K562 (cell line): ENCODE results near the gene SGMS1. TPM values are rescaled to one million over a fixed set of nuclear protein-coding genes. Genes with fewer than 3 reads are reported as not detected.

Source experiments
- ATAC-seq: fragments of 200-7000 bp; cut with Tn5 transposase; 3 replicates; pipeline ENCODE4 v1.9.1; 2020; ENCODE audit warnings: moderate library complexity
- BruUV-seq: library from RNA; stranded (reverse); fragments of 400-500 nt; replicated peaks from 2 replicates; lab custom pipeline; 2021; lab: Mats Ljungman, UMichigan
- CTCF ChIA-PET: fragments of 300-600 bp; formaldehyde crosslinking; extraction: SDS; loops from one replicate; lab custom pipeline; 2021; ENCODE audit warnings: low intra/inter-chr PET ratio; lab: Yijun Ruan, JAX
- POLR2A ChIA-PET: fragments of 300-600, 350-650 bp; sonication (Branson Sonifier 250); formaldehyde crosslinking; extraction: SDS; loops from one replicate; lab custom pipeline; 2021; ENCODE audit warnings: antibody characterized with exemption, inconsistent platforms; lab: Yijun Ruan, JAX
- DNase-seq, 4 experiments: peaks; one replicate each; pipeline versions ENCODE4 v3.0.0 to v3.0.0-alpha.2; 2011 to 2018; ENCODE audit warnings: low spot score in 3 of 4, mixed read lengths in 3 of 4; ENCODE audit errors: extremely low read depth in 1 of 4
- FAIRE-seq: peaks from 2 replicates; lab custom pipeline; 2011; peaks lifted over from hg19 to GRCh38; lab: Jason Lieb, UNC
- H2AFZ ChIP-seq: 2 replicates; pipeline ENCODE4 v1.6.0; 2011; ENCODE audit warnings: low read depth, low read length, control low read depth, inconsistent platforms
- H3K27ac ChIP-seq: fragments of 200-600 bp; 3 replicates; pipeline ENCODE4 v1.8.0; 2011; ENCODE audit warnings: low read depth, mild to moderate bottlenecking, control low read depth, inconsistent platforms, low read length, moderate library complexity, mixed read lengths; ENCODE audit errors: extremely low read depth
- H3K27me3 ChIP-seq, 2 experiments: fragments of 300-600 bp in 1 of 2; 2 replicates in 1 of 2; 3 replicates in 1 of 2; pipeline versions ENCODE4 v1.6.0 to v1.8.0; 2011; ENCODE audit warnings: inconsistent platforms in 2 of 2, low read length in 2 of 2, mild to moderate bottlenecking in 1 of 2, mixed read lengths in 1 of 2, moderate library complexity in 1 of 2; ENCODE audit not compliant: control insufficient read depth in 2 of 2, insufficient read depth in 2 of 2
- H3K36me3 ChIP-seq: fragments of 300-600 bp; 3 replicates; pipeline ENCODE4 v1.8.0; 2011; ENCODE audit warnings: mild to moderate bottlenecking, low read length, inconsistent platforms; ENCODE audit not compliant: control insufficient read depth, insufficient read depth
- H3K4me1 ChIP-seq, 2 experiments: fragments of 200-600 bp in 1 of 2; replicated peaks in 1 of 2; 2 replicates in 1 of 2; 3 replicates in 1 of 2; pipeline versions ENCODE4 v1.5.1 to v1.8.0; 2011; ENCODE audit warnings: inconsistent platforms in 2 of 2, low read length in 2 of 2, mild to moderate bottlenecking in 1 of 2, mixed read lengths in 1 of 2, moderate library complexity in 1 of 2; ENCODE audit not compliant: control insufficient read depth in 2 of 2, insufficient read depth in 2 of 2
- H3K4me2 ChIP-seq: 2 replicates; pipeline ENCODE4 v1.6.1; 2011; ENCODE audit warnings: low read length, control low read depth, inconsistent platforms, mixed read lengths; ENCODE audit not compliant: insufficient read depth
- H3K4me3 ChIP-seq: fragments of 200-600 bp; sonication (generic), shearing (Covaris generic); 2 replicates; pipeline ENCODE4 v1.5.1; 2016; ENCODE audit warnings: control low read depth, inconsistent platforms
- H3K79me2 ChIP-seq: fragments of 200-600 bp; 3 replicates; pipeline ENCODE4 v1.8.0; 2011; ENCODE audit warnings: low read length, inconsistent platforms; ENCODE audit not compliant: control insufficient read depth, insufficient read depth
- H3K9ac ChIP-seq, 2 experiments: 2 replicates each; pipeline versions ENCODE4 v1.6.0 to v1.6.1; 2011; ENCODE audit warnings: low read depth in 2 of 2, low read length in 2 of 2, control low read depth in 1 of 2, inconsistent platforms in 1 of 2, mild to moderate bottlenecking in 1 of 2, mixed read lengths in 1 of 2; ENCODE audit not compliant: insufficient read depth in 1 of 2
- H3K9me1 ChIP-seq: one replicate; pipeline ENCODE4 v1.6.0; 2011; ENCODE audit warnings: inconsistent platforms, mild to moderate bottlenecking, low read length, moderate library complexity; ENCODE audit not compliant: control insufficient read depth, insufficient read depth
- H3K9me3 ChIP-seq: replicated peaks from 2 replicates; pipeline ENCODE4 v1.5.1; 2011; ENCODE audit warnings: low read depth, low read length, inconsistent platforms; ENCODE audit not compliant: control insufficient read depth, insufficient read depth
- H4K20me1 ChIP-seq: replicated peaks from 2 replicates; pipeline ENCODE4 v1.6.1; 2011; ENCODE audit warnings: low read length, inconsistent platforms, mixed read lengths; ENCODE audit not compliant: control insufficient read depth, insufficient read depth
- ARID2 ChIP-seq: fragments of 450-650 bp; IDR thresholded peaks from 2 replicates; pipeline ENCODE4 v1.6.1; 2017; ENCODE audit warnings: antibody characterized with exemption, mild to moderate bottlenecking
- CGGBP1 ChIP-seq: fragments of 250-450 bp; sonication (Bioruptor Pico); IDR thresholded peaks from 2 replicates; pipeline ENCODE4 v1.9.0; 2021; ENCODE audit warnings: mild to moderate bottlenecking
- HDAC8 ChIP-seq: fragments of 450-650 bp; IDR thresholded peaks from 2 replicates; pipeline ENCODE4 v1.6.1; 2016; ENCODE audit warnings: mild to moderate bottlenecking, missing genetic modification characterization, moderate library complexity, missing compliant biosample characterization
- HINFP ChIP-seq: fragments of 450-650 bp; conservative IDR thresholded peaks from 2 replicates; pipeline ENCODE4 v1.6.1; 2016; ENCODE audit warnings: missing genetic modification characterization, low read depth, mild to moderate bottlenecking, control low read depth, missing compliant biosample characterization
- MECOM ChIP-seq: fragments of 250-450 bp; sonication (Bioruptor Pico); IDR thresholded peaks from 2 replicates; pipeline ENCODE4 v1.8.0; 2022; ENCODE audit warnings: inconsistent platforms
- PCBP2 ChIP-seq: fragments of 200-400 bp; formaldehyde crosslinking; IDR thresholded peaks from 2 replicates; pipeline ENCODE4 v1.6.1; 2018; ENCODE audit warnings: low read length, low read depth, mild to moderate bottlenecking, moderate library complexity; ENCODE audit not compliant: poor library complexity, severe bottlenecking
- PHF8 ChIP-seq: fragments of 200-600 bp; sonication (generic); IDR thresholded peaks from 2 replicates; pipeline ENCODE4 v1.6.1; 2012; ENCODE audit warnings: mixed run types, mild to moderate bottlenecking, inconsistent platforms, low read length, moderate library complexity, borderline replicate concordance
- RERE ChIP-seq: sonication (generic); formaldehyde crosslinking; IDR thresholded peaks from 2 replicates; pipeline ENCODE4 v1.8.0; 2023; ENCODE audit warnings: missing genetic modification reagents, mild to moderate bottlenecking, borderline replicate concordance
- RHOXF2B ChIP-seq: fragments of 250-450 bp; sonication (Bioruptor Pico); conservative IDR thresholded peaks from 2 replicates; pipeline ENCODE4 v1.5.1; 2021
- STAG1 ChIP-seq: sonication (generic); formaldehyde crosslinking; IDR thresholded peaks from 2 replicates; pipeline ENCODE4 v1.5.0; 2020; ENCODE audit warnings: missing genetic modification reagents, borderline replicate concordance
- ZBTB7A ChIP-seq: IDR thresholded peaks from 2 replicates; pipeline ENCODE4 v1.6.1; 2011; ENCODE audit warnings: low read depth, mild to moderate bottlenecking, low read length, moderate library complexity, borderline replicate concordance; ENCODE audit not compliant: control insufficient read depth
- ZNF444 ChIP-seq: fragments of 250-450 bp; sonication (Bioruptor Pico); IDR thresholded peaks from 2 replicates; pipeline ENCODE4 v1.4.0; 2020; ENCODE audit warnings: mild to moderate bottlenecking, moderate library complexity
- WGBS: fragments of 100-300 bp; shearing (Covaris generic); methylation state at CpG from one replicate; pipeline ENCODE4 v1.1.6; 2016; ENCODE audit warnings: low coverage, mixed read lengths; ENCODE audit not compliant: insufficient coverage; ENCODE audit errors: missing lambda C conversion rate; 5-methylcytosine and 5-hydroxymethylcytosine counted together
- in situ Hi-C: fragments of 300-500 bp; cut with MboI; formaldehyde crosslinking; loops from 4 replicates; pipeline ENCODE4 v1.15.0; 2018; ENCODE audit warnings: inconsistent platforms, mixed read lengths
- intact Hi-C: fragments of 100-400 bp; cut with micrococcal nuclease; formaldehyde crosslinking; loops from 2 replicates; pipeline ENCODE4 v1.14.2; 2022
- polyA plus RNA-seq, 8 experiments: library from polyadenylated mRNA; depleted of rRNA in 4 of 8; stranded (reverse) in 5 of 8; unstranded in 3 of 8; fragments of >200 nt; fragmentation: Nextera tagmentation in 2 of 8; fragmentation: Illumina TruSeq in 1 of 8; extraction: Ambion mirVana in 2 of 8; extraction: Trizol in 1 of 8; gene quantifications; 2 replicates each; pipeline versions ENCODE4 v1.2.1 to v1.2.3, GENCODE V29; 2011 to 2014; ENCODE audit warnings: inconsistent platforms in 1 of 8, missing spikeins in 1 of 8
- total RNA-seq, 7 experiments: library from RNA; depleted of rRNA in 6 of 7; stranded (reverse); fragments of >200 nt in 6 of 7; fragmentation: Illumina TruSeq in 2 of 7; extraction: Trizol in 2 of 7; gene quantifications; 2 replicates each; pipeline versions ENCODE4 v1.2.1 to v1.2.3, GENCODE V29; 2011 to 2021; ENCODE audit warnings: low replicate concordance in 1 of 7

Gene SGMS1
- total and polyA plus RNA-seq, 9 of the 15 experiments (the other 6 are each of a cell fraction or from before 2014, with no cell fraction given), result 22.6 to 232 (median 82.2) TPM

- TF ChIP-seq RERE (CRISPR knock-in tag) (no peak), PHF8 (no peak), MECOM (CRISPR knock-in tag) (no peak), ARID2 (no peak)
Measured at GRCh38 chr10:50392426-50392825, 231.3 kb downstream of the SGMS1 start (continued).

- H3K36me3 ChIP-seq, result peaks cover 48% of the 10 kb centered on the region
- no TSS peak for BruUV-seq
- no peak for FAIRE-seq
- H3K9me1 ChIP-seq, result no peaks in the 10 kb centered on the region
- no peak overlapping the region for H3K4me2 ChIP-seq
- TF ChIP-seq STAG1 (CRISPR knock-in tag) (no peak), CGGBP1 (CRISPR knock-in tag) (no peak), ZNF444 (CRISPR knock-in tag) (no peak), PCBP2 (no peak), HDAC8 (tag) (no peak), RHOXF2B (CRISPR knock-in tag) (no peak), ZBTB7A (no peak), HINFP (tag) (no peak)
- H3K4me3 ChIP-seq, result no peak overlapping the region
- no peak for ATAC-seq
- no peak for DNase-seq
- peaks cover 55% of the 10 kb centered on the region for H4K20me1 ChIP-seq
- intact Hi-C loops (no loop called here), in situ Hi-C loops (no loop called here)
- ChIA-PET CTCF (no interaction called here), POLR2A (no interaction called here)
- H3K79me2 ChIP-seq, result peaks cover 100% of the 10 kb centered on the region
- H3K4me1 ChIP-seq, result peaks cover 4 to 53% of the 10 kb centered on the region in 2 experiments; a peak in 4 of 5 replicates
- H2AFZ ChIP-seq, result no peak overlapping the region
- 76% methylated on average over 2 of the region's 2 CpGs for WGBS
- no peaks in the 10 kb centered on the region for H3K9me3 ChIP-seq
- H3K9ac ChIP-seq, result no peak overlapping the region
- H3K27me3 ChIP-seq, result no peaks in the 10 kb centered on the region
- H3K27ac ChIP-seq, result no peak overlapping the region
Measured at GRCh38 chr10:50390302-50390701, 233.5 kb downstream of the SGMS1 start.
